Hematopoietic multipotent progenitor cell treated with erythropoietin and hydrocortisone succinate and interleukin-3 and kit ligand, for 6 days (in vitro differentiated cells): ENCODE measurements around the gene PRR30.
A peak's percentile ranks its signal among the peaks of the same experiment; 100 is the strongest.

Source experiments
- DNase-seq: peaks from one replicate; pipeline ENCODE4 v3.0.0-alpha.2; 2015

The PRR30 gene

DNA sequence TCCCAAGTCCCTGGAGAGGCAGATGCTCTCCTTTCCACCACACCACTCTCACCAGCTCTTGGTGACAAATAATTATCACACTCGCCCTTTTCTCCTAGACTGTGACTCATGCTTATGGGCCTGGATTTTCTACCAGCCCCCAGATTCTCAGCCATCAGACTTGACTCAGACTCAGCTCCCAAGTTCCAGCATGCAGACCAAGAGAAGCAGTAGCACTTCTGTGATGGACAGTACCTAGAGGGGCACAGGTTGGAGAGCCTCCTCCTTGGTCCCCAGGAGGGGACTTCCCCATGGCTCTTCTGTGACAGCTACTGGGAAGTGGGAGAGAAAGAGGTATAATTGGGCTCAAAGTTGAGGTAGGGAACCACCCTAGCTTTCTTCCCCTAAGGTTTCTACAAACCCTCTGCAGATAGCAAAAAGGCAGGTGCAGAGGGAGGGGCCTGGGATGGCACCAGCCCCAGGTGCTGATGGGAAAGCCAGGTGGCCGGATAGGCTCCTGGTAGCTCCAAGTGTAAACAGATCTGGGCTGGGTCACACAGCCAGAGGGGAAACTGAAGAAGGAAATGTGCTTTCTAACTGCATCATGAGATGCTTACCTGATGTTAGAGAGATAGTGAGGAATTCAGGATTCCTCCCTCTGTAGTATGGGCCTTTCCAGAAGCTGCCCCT is 13.7 kb upstream of the PRR30 start:
- no peak for DNase-seq

- no peak for DNase-seq
These were observed 13.0 kb upstream of the PRR30 start for GRCh38 chr2:27152102-27152795.

- DNase-seq = no peak
These were observed 11.5 kb upstream of the PRR30 start for GRCh38 chr2:27150639-27151230.

DNA sequence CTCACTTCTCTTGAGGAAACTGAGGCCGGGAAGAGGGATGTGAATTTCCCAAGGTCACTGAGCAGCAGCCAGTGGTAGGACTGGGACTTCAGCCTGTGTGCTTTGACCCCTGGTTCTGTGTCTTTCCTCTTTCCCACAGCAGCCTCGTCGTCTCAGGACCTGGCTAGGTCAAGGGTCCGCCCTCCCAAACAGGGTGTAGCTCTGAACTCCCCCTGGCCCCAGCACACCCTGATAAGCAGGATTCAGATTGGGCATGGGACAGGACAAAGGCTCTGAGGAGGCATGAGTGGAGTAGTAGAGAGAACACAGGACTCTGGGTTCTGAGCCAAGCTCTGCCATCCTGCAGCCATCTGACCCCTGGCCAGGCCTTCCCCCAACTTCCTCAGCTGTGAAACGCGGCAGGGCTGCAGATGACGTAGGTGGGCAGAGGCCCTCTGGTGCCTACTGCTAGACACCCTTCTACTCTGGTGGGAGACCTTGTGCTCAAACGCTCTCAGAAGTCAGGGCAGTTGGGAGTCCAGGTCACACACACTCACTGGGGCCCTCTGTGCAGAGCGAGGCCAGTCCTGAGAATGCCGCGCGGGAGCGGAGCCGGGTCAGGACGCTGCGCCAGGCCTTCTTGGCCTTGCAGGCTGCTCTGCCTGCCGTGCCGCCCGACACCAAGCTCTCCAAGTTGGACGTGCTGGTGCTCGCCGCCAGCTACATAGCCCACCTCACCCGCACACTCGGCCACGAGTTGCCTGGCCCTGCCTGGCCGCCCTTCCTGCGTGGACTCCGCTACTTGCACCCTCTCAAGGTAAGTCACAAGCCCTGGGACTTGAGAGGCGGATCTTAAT is 10.6 kb upstream of the PRR30 start:
- DNase-seq = no peak

- no peak for DNase-seq
These were observed 9.7 kb upstream of the PRR30 start, which contains the start of gene TCF23 for GRCh38 chr2:27148801-27149439. Gene TCF23, plus strand, starts transcription at chr2:27149004. Its CDS starts 130 bp downstream, at chr2:27149134.

DNA sequence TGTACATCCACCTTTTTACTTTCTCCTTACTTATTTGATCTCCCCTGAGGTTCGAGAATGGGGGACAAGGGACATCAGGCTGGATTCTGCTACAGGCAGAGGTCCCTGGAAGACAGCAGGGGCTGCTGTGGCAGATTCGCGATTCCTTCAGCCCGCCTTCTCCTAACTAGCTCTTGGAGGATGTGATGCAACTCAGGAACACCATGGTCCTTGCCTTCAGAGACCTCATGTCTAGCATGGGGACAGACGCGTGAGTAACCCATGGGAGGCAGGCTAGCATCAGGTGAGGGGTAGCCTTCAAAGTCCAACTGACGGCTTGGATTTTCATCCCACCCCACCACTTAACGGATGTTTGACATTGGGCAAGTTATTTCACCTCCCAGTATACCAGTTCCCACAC is 8.7 kb upstream of the PRR30 start:
- DNase-seq = no peak

GRCh38 chr2:27145682-27146081 is 6.5 kb upstream of the PRR30 start:
- DNase-seq = no peak

- no peak for DNase-seq
These were observed 4.1 kb upstream of the PRR30 start for GRCh38 chr2:27143285-27143684.

DNA sequence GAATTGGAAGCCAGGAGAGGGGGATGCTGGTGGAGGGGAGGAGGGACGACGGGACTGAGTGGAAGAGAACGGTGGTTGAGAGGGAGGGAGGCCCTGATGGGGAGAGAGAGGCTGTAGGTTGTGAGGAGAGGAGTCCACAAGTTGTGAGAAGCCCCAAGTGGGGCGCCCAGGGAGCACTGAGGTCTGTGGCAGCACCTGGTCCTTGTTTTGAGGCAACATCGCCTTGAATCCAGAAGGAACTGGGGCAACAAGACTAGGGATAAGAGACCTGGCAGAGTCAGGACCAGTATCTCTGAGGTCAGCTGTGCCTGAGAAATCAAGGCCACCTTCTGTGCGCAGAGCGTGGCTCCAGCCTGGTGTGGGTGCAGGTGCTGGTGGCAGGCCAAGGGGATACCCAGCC is 1.1 kb downstream of the PRR30 start:
- DNase-seq = no peak

DNA sequence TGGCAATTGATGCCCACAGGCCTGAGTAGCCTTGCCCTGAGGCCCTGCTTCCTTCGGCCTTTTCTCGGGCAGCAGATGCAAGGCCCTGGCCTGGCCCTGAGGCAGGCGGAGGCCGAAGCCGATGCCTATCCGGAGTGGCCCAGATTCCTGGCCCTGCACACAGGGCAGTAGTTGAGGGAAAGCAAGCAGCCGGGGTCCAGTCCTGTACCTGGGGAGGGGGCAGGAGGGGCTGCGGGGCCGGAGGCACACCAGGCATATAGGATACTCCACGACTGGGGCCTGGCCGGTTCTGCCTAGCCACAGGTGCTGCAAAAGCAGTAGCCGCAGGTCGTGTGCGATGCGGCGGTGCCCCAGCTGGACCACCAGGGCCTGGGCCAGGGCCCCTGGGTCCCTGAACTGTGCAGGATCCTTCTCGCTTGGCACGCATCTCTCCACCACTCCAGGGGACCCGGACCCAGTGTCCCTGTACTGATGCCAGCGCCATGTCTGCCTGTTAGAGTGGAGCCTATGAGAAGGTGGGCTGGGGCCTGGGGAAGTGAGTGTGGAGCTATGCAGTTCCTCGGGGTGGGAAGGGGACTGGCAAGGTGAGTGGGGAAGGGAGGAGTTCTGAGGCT is 1.8 kb downstream of the PRR30 start:
- DNase-seq = no peak

GRCh38 chr2:27136751-27137150 is 2.5 kb downstream of the PRR30 start:
- no peak for DNase-seq

DNA sequence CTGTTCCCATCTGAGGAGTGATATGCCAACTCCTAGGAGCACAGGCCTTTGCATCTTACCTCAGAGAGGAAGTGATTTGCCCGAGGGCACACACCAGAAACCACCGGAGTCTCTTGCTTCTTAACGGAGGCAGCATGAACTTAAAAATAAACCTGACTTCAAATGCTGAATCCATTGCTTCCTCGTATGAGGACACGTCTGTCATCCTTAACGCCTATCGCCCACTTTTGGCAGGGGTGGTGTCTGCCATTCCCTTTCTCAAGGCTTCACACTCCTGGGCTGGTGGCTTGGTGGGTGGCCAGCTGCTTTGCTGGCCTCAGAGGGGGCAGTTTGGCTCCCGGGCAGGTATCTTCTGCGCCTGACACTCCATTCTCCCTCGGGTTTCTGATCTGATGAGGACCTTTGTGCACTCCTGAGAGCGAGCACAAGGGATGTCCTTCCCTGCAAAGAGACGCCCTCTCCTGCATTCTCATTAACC is 3.7 kb downstream of the PRR30 start:
- DNase-seq = no peak

DNA sequence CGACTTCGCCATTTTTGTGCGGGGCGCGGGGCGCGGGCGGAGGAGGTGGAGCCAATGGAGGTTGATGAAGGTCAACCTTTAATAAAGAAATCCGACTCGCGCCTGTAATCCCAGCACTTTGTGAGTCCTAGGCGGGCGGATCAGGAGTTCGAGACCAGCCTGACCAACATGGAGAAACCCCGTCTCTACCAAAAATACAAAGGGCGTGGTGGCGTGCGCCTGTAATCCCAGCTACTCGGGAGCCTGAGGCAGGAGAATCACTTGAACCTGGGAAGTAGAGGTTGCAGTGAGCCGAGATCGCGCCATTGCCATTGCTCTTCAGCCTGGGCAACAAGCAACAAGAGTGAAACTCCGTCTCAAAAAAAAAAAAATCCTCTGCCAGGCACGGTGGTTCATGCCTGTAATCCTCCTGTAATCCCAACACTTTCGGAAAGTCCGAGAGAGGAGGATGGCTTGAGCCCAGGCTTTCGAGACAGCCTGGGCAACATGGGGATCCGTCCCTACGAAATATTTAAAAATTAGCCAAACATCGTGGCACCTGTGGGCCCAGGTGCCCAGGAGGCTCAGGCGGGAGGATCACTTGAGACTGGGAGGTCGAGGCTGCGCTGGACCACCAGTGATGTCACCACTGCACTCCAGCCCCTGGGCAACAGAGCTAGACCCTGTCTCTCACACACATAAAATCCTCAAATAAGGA is 4.3 kb downstream of the PRR30 start:
- DNase-seq = no peak

GRCh38 chr2:27133905-27134780 is 5.1 kb downstream of the PRR30 start, which contains the start of gene PREB:
Gene PREB, minus strand, starts transcription at chr2:27134636. Its CDS starts 215 bp downstream, at chr2:27134421.
- DNase-seq = peak; percentile 98

- peak; percentile 58 for DNase-seq
These were observed 5.9 kb downstream of the PRR30 start for GRCh38 chr2:27133195-27133875.

DNA sequence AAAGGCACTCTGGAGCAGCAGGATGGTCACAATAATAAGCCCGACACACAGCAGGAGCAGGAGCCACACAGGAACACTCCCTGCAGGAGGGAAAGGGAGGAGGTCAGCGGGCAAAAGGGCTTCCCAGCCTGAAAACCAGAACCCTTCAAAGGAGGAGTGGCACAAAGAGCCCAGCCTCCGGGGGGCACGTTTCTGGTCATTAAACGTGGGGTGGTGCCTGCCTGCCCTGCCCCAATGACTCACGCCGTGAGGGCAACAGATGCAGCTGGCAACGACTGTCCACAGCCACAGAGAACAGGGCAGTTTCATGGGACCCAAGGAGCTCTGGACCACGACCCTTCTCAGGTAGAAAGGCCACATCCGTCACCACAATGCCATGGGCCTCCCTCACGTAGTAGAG is 7.8 kb downstream of the PRR30 start:
- no peak for DNase-seq

DNA sequence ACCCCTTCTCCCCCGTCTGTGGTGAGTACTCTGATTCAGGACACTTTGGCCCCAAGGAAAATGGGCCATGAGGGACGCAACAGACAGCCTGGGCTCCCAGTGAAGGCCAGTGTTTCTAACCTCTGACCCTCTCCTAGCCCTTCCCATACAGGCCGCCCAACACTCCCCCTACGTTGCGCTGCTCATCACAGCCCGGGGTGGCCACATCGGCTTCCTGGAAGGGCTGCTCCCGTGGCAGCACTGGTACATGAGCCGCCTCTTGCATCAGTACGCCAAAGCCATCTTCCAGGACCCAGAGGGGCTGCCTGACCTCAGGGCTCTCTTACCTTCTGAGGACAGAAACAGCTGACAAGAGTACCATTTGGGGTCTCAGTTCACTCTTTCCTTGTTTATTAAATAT is 8.8 kb downstream of the PRR30 start:
- DNase-seq = no peak

GRCh38 chr2:27128668-27129571 is 10.3 kb downstream of the PRR30 start:
- peak; percentile 52 for DNase-seq
